GM23248 (cell line): ENCODE results near the gene PREX1. TPM values are rescaled to one million over a fixed set of nuclear protein-coding genes. Genes with fewer than 3 reads are reported as not detected.

Experiments
- DNase-seq: peaks from one replicate; pipeline ENCODE4 v3.0.0-alpha.2; 2015
- H2AFZ ChIP-seq: fragments of 200-600 bp; sonication (generic); 2 replicates; pipeline ENCODE4 v1.6.1; 2016; ENCODE audit warnings: antibody characterized with exemption
- H3F3A ChIP-seq: fragments of 200-600 bp; sonication (generic); 2 replicates; pipeline ENCODE4 v1.6.1; 2016; ENCODE audit warnings: mild to moderate bottlenecking, antibody characterized with exemption, mixed run types; ENCODE audit not compliant: insufficient read depth
- H3K27ac ChIP-seq: fragments of 200-600 bp; sonication (generic); 2 replicates; pipeline ENCODE4 v1.5.1; 2016; ENCODE audit warnings: mild to moderate bottlenecking
- H3K27me3 ChIP-seq: fragments of 200-600 bp; sonication (generic); replicated peaks from 2 replicates; pipeline ENCODE4 v1.6.1; 2016; ENCODE audit warnings: mild to moderate bottlenecking; ENCODE audit not compliant: insufficient read depth
- H3K36me3 ChIP-seq: fragments of 200-600 bp; sonication (generic); 2 replicates; pipeline ENCODE4 v1.6.1; 2016; ENCODE audit warnings: low read depth, mild to moderate bottlenecking
- H3K4me1 ChIP-seq: fragments of 200-600 bp; sonication (generic); 2 replicates; pipeline ENCODE4 v1.6.1; 2016; ENCODE audit warnings: mild to moderate bottlenecking; ENCODE audit not compliant: insufficient read depth
- H3K4me2 ChIP-seq: fragments of 200-600 bp; sonication (generic); one replicate; pipeline ENCODE4 v1.6.1; 2016; ENCODE audit warnings: mild to moderate bottlenecking; ENCODE audit not compliant: unreplicated experiment
- H3K4me3 ChIP-seq: fragments of 200-600 bp; sonication (generic); 2 replicates; pipeline ENCODE4 v1.5.1; 2016; ENCODE audit warnings: mild to moderate bottlenecking
- H3K79me2 ChIP-seq: fragments of 200-600 bp; sonication (generic); 2 replicates; pipeline ENCODE4 v1.6.1; 2016; ENCODE audit warnings: mild to moderate bottlenecking; ENCODE audit not compliant: insufficient read depth
- H3K9ac ChIP-seq: fragments of 200-600 bp; sonication (generic); 2 replicates; pipeline ENCODE4 v1.6.1; 2016; ENCODE audit warnings: mild to moderate bottlenecking
- H3K9me2 ChIP-seq: fragments of 200-600 bp; sonication (generic); 2 replicates; pipeline ENCODE4 v1.6.1; 2016; ENCODE audit warnings: mixed run types, mild to moderate bottlenecking, moderate library complexity; ENCODE audit not compliant: insufficient read depth
- H3K9me3 ChIP-seq: fragments of 200-600 bp; sonication (generic); one replicate; pipeline ENCODE4 v1.6.1; 2017; ENCODE audit warnings: low read depth
- H4K20me1 ChIP-seq: fragments of 200-600 bp; sonication (generic); 2 replicates; pipeline ENCODE4 v1.6.0; 2016; ENCODE audit not compliant: insufficient read depth
- EZH2 ChIP-seq: fragments of 200-600 bp; sonication (generic); IDR thresholded peaks from 2 replicates; pipeline ENCODE4 v1.6.1; 2018; ENCODE audit warnings: antibody characterized with exemption, mild to moderate bottlenecking; ENCODE audit not compliant: insufficient read depth, poor library complexity, severe bottlenecking
- EZH2phosphoT487 ChIP-seq: fragments of 200-600 bp; sonication (generic); IDR thresholded peaks from 2 replicates; pipeline ENCODE4 v1.6.1; 2018; ENCODE audit warnings: antibody characterized with exemption, moderate library complexity, mild to moderate bottlenecking, low read depth; ENCODE audit not compliant: insufficient read depth
- WGBS, 2 experiments: methylation state at CpG; one replicate each; pipeline ENCODE4 v1.1.6; 2015 to 2017; ENCODE audit warnings: low lambda C conversion rate in 2 of 2, low coverage in 1 of 2; ENCODE audit errors: missing lambda C conversion rate in 2 of 2; 5-methylcytosine and 5-hydroxymethylcytosine counted together
- in situ Hi-C: fragments of 300-500 bp; cut with MboI; formaldehyde crosslinking; loops from 2 replicates; pipeline ENCODE4 v1.15.0; 2020
- polyA plus RNA-seq: library from polyadenylated mRNA; unstranded; fragments of >200 nt; fragmentation: Nextera tagmentation; extraction: Ambion mirVana; gene quantifications from 2 replicates; pipeline ENCODE4 v1.2.1, GENCODE V29; 2016
- total RNA-seq: library from RNA; depleted of rRNA; stranded (reverse); fragments of >200 nt; shearing (Covaris generic); gene quantifications from 2 replicates; pipeline ENCODE4 v1.2.3, GENCODE V29; 2014

PREX1 gene
- total and polyA plus RNA-seq, 2 experiments from 2014 or later = 0.13 to 0.65 TPM

GRCh38 chr20:48797850-48798747 lies 29.7 kb downstream of the PREX1 start:
- Histone ChIP-seq H3K4me2 (no peak overlapping the region), H3K36me3 (no peaks in the 10 kb centered on the region), H3K27me3 (peaks cover 9% of the 10 kb centered on the region; the same call in 1 of the 2 replicates), H3K9me3 (no peaks in the 10 kb centered on the region), H3K27ac (no peak overlapping the region), H3F3A (no peaks in the 10 kb centered on the region), H3K9ac (no peak overlapping the region), H3K79me2 (no peaks in the 10 kb centered on the region), H3K9me2 (no peaks in the 10 kb centered on the region), H4K20me1 (no peaks in the 10 kb centered on the region), H3K4me3 (no peak overlapping the region), H3K4me1 (no peaks in the 10 kb centered on the region), H2AFZ (no peak overlapping the region)
- in situ Hi-C loops = no loop called here
- no peak for DNase-seq
- 85 to 89% methylated on average over 11 of the region's 11 CpGs for WGBS, 2 experiments
- TF ChIP-seq EZH2 (no peak), EZH2phosphoT487 (no peak)

GRCh38 chr20:48797275-48797825 lies 30.4 kb downstream of the PREX1 start:
- in situ Hi-C loops = no loop called here
- Histone ChIP-seq H3K79me2 (no peaks in the 10 kb centered on the region), H3K36me3 (no peaks in the 10 kb centered on the region), H4K20me1 (no peaks in the 10 kb centered on the region), H3K9ac (no peak overlapping the region), H3F3A (no peaks in the 10 kb centered on the region), H3K4me2 (no peak overlapping the region), H2AFZ (no peak overlapping the region), H3K9me2 (no peaks in the 10 kb centered on the region), H3K9me3 (no peaks in the 10 kb centered on the region), H3K27me3 (peaks cover 11% of the 10 kb centered on the region; the same call in 1 of the 2 replicates), H3K4me1 (no peaks in the 10 kb centered on the region), H3K27ac (no peak overlapping the region), H3K4me3 (no peak overlapping the region)
- no peak for DNase-seq
- no peak for TF ChIP-seq EZH2phosphoT487
- TF ChIP-seq EZH2 = no peak
- WGBS, 2 experiments = 86 to 88% methylated on average over 15 of the region's 15 CpGs

DNA sequence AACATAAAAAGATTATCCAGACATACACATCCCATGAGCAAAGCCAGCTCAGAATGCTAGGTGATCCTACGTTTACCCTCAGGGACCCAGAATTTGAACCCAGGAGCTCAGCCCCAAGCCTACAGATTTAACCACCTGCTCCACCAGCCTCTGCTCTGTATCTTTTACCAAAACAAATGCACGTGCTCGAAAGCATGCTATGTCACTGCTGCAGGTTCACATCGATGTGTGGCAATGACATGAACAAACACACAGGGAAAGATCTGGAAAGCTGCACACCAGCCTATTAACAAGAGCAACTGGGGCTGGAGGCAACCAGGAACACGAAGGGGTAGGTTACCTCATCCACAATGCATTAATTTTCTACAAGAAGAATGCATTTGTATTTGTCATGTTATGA lies 32.1 kb downstream of the PREX1 start:
- Histone ChIP-seq H3K9me2 (no peaks in the 10 kb centered on the region), H3K4me3 (no peak overlapping the region), H4K20me1 (no peaks in the 10 kb centered on the region), H3K27ac (no peak overlapping the region), H3K4me2 (no peak overlapping the region), H3K79me2 (no peaks in the 10 kb centered on the region), H3K36me3 (no peaks in the 10 kb centered on the region), H3K9me3 (no peaks in the 10 kb centered on the region), H3F3A (no peaks in the 10 kb centered on the region), H2AFZ (no peak overlapping the region), H3K27me3 (peaks cover 11% of the 10 kb centered on the region; the same call in 1 of the 2 replicates), H3K9ac (no peak overlapping the region), H3K4me1 (peaks cover 11% of the 10 kb centered on the region)
- no peak for DNase-seq
- TF ChIP-seq EZH2 = no peak
- TF ChIP-seq EZH2phosphoT487 = no peak
- 90 to 92% methylated on average over 5 of the region's 5 CpGs for WGBS, 2 experiments
- in situ Hi-C loops = no loop called here

GRCh38 chr20:48794816-48795457 lies 32.9 kb downstream of the PREX1 start:
- Histone ChIP-seq H3K27ac (no peak overlapping the region), H3K27me3 (peaks cover 11% of the 10 kb centered on the region; the same call in 1 of the 2 replicates), H3K4me3 (no peak overlapping the region), H3K9me3 (no peaks in the 10 kb centered on the region), H3K9ac (no peak overlapping the region), H4K20me1 (no peaks in the 10 kb centered on the region), H3K9me2 (no peaks in the 10 kb centered on the region), H3K36me3 (no peaks in the 10 kb centered on the region), H3K4me1 (peaks cover 11% of the 10 kb centered on the region), H3F3A (no peaks in the 10 kb centered on the region), H2AFZ (no peak overlapping the region), H3K79me2 (no peaks in the 10 kb centered on the region), H3K4me2 (no peak overlapping the region)
- no peak for DNase-seq
- TF ChIP-seq EZH2phosphoT487 = no peak
- TF ChIP-seq EZH2 = no peak
- WGBS, 2 experiments = 57 to 66% methylated on average over 5 of the region's 5 CpGs
- in situ Hi-C loops = no loop called here
